Calu3 (cell line): ENCODE data around the gene ZP1. TPM values are rescaled to one million over a fixed set of nuclear protein-coding genes. Genes with fewer than 3 reads are reported as not detected.
"Not testable (repeated sequence)": the region's sequence is repeated elsewhere in the genome, so short reads cannot be mapped to it uniquely, and the experiment has no call there.

Source experiments
- BruUV-seq: library from RNA; stranded (reverse); fragments of 400-500 nt; replicated peaks from 2 replicates; lab custom pipeline; 2021; lab: Mats Ljungman, UMichigan
- CTCF ChIA-PET: fragments of 300-600 bp; sonication (Branson Sonifier 250); formaldehyde crosslinking; loops from one replicate; lab custom pipeline; 2022; ENCODE audit warnings: antibody characterized with exemption; lab: Charles Lee
- DNase-seq: peaks from one replicate; pipeline ENCODE4 v3.0.0; 2022
- H3K27ac Mint-ChIP-seq: one replicate; pipeline ENCODE4 v1.8.0; 2022; ENCODE audit warnings: mixed read lengths; ENCODE audit not compliant: unreplicated experiment
- H3K27me3 Mint-ChIP-seq: one replicate; pipeline ENCODE4 v1.8.0; 2022; ENCODE audit warnings: mixed read lengths; ENCODE audit not compliant: unreplicated experiment
- H3K36me3 Mint-ChIP-seq: one replicate; pipeline ENCODE4 v1.8.0; 2022; ENCODE audit warnings: mild to moderate bottlenecking, moderate library complexity, mixed read lengths; ENCODE audit not compliant: insufficient read depth, unreplicated experiment
- H3K4me1 Mint-ChIP-seq: one replicate; pipeline ENCODE4 v1.8.0; 2022; ENCODE audit warnings: mild to moderate bottlenecking, low read depth, mixed read lengths; ENCODE audit not compliant: unreplicated experiment
- H3K4me3 Mint-ChIP-seq: one replicate; pipeline ENCODE4 v1.8.0; 2022; ENCODE audit warnings: mild to moderate bottlenecking, low read depth, moderate library complexity, mixed read lengths; ENCODE audit not compliant: unreplicated experiment
- H3K9me3 Mint-ChIP-seq: one replicate; pipeline ENCODE4 v1.8.0; 2022; ENCODE audit warnings: low read depth, mixed read lengths; ENCODE audit not compliant: unreplicated experiment
- intact Hi-C: fragments of 100-400 bp; cut with micrococcal nuclease; formaldehyde crosslinking; loops from one replicate; pipeline ENCODE4 v1.10.0; 2022; ENCODE audit not compliant: unreplicated experiment
- total RNA-seq: library from RNA; stranded (reverse); gene quantifications from 2 replicates; pipeline ENCODE4 v1.2.3, GENCODE V29; 2022
- TF ChIP-seq, protein P1 (sequence below): fragments of 200-600 bp; IDR thresholded peaks from one replicate; pipeline ENCODE4 v1.8.0; 2022; ENCODE audit warnings: antibody characterized with exemption; ENCODE audit not compliant: unreplicated experiment

The ZP1 gene
- total RNA-seq, 1 experiment from 2014 or later, result not detected

GRCh38 chr11:60906132-60906972 lies 39.0 kb downstream of the ZP1 start, which contains the start of gene PRPF19:
Gene PRPF19 (minus strand): TSS chr11:60906585. CDS start chr11:60906382, 203 bp downstream.
- no peaks in the 10 kb centered on the region for H3K9me3 Mint-ChIP-seq
- peak within 1 kb of the TSS; percentile 41 for H3K27ac Mint-ChIP-seq
- TF ChIP-seq, protein P1, sequence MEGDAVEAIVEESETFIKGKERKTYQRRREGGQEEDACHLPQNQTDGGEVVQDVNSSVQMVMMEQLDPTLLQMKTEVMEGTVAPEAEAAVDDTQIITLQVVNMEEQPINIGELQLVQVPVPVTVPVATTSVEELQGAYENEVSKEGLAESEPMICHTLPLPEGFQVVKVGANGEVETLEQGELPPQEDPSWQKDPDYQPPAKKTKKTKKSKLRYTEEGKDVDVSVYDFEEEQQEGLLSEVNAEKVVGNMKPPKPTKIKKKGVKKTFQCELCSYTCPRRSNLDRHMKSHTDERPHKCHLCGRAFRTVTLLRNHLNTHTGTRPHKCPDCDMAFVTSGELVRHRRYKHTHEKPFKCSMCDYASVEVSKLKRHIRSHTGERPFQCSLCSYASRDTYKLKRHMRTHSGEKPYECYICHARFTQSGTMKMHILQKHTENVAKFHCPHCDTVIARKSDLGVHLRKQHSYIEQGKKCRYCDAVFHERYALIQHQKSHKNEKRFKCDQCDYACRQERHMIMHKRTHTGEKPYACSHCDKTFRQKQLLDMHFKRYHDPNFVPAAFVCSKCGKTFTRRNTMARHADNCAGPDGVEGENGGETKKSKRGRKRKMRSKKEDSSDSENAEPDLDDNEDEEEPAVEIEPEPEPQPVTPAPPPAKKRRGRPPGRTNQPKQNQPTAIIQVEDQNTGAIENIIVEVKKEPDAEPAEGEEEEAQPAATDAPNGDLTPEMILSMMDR, result no peak
- no TSS peak for BruUV-seq
- CTCF ChIA-PET, result interaction anchor here (0.6 to 1.5 kb wide), 4 partner anchors 7 to 1038 kb away, joined by 3 to 10 read pairs (median 4); partner anchors contain the start of gene TMEM109
- H3K4me1 Mint-ChIP-seq, result peaks cover 21% of the 10 kb centered on the region
- peaks cover 38% of the 10 kb centered on the region for H3K27me3 Mint-ChIP-seq
- H3K4me3 Mint-ChIP-seq, result peak within 1 kb of the TSS; percentile 98
- peak; percentile 97 for DNase-seq
- H3K36me3 Mint-ChIP-seq, result peaks cover 24% of the 10 kb centered on the region
- intact Hi-C loops, result no loop called here

DNA sequence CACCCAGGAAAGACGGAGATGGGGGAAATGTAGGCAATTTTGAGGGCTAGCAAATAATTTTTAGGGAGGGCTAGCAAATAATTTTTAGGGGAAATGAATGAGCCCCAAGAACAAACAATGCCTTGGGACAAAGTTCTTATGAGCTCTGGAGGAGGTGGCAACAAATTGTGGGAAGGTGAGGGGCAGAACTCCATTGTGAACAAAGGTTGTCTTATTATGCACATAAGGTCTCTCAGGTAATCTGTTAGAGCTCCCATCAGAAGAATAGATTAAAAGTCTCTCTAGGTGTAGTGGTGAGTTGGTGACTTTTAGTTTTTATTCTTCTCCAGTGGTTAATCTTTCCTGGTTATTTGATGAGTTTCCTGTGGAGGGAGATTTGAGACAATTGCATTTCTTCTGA lies 41.5 kb downstream of the ZP1 start:
- CTCF ChIA-PET, result no interaction called here
- no peak overlapping the region for H3K27ac Mint-ChIP-seq
- TF ChIP-seq, protein P1, result no peak
- peaks cover 28% of the 10 kb centered on the region for H3K36me3 Mint-ChIP-seq
- no peak overlapping the region for H3K4me3 Mint-ChIP-seq
- peaks cover 51% of the 10 kb centered on the region for H3K27me3 Mint-ChIP-seq
- DNase-seq, result no peak
- BruUV-seq, result no TSS peak
- H3K9me3 Mint-ChIP-seq, result no peaks in the 10 kb centered on the region
- peaks cover 18% of the 10 kb centered on the region for H3K4me1 Mint-ChIP-seq
- intact Hi-C loops, result no loop called here

- BruUV-seq, H3K27ac Mint-ChIP-seq, H3K9me3 Mint-ChIP-seq, H3K4me1 Mint-ChIP-seq, DNase-seq, CTCF ChIA-PET, H3K4me3 Mint-ChIP-seq, intact Hi-C loops: not testable (repeated sequence)
- peaks cover 51% of the 10 kb centered on the region for H3K27me3 Mint-ChIP-seq
- peaks cover 37% of the 10 kb centered on the region for H3K36me3 Mint-ChIP-seq
Measured at GRCh38 chr11:60909680-60910280, 42.4 kb downstream of the ZP1 start.

- CTCF ChIA-PET, result no interaction called here
- no peaks in the 10 kb centered on the region for H3K9me3 Mint-ChIP-seq
- H3K36me3 Mint-ChIP-seq, result peaks cover 37% of the 10 kb centered on the region
- no peak overlapping the region for H3K27ac Mint-ChIP-seq
- H3K27me3 Mint-ChIP-seq, result peaks cover 51% of the 10 kb centered on the region
- TF ChIP-seq, protein P1, result no peak
- BruUV-seq, result no TSS peak
- no peak for DNase-seq
- intact Hi-C loops, result no loop called here
- no peak overlapping the region for H3K4me3 Mint-ChIP-seq
- peaks cover 12% of the 10 kb centered on the region for H3K4me1 Mint-ChIP-seq
Measured at GRCh38 chr11:60910281-60910687, 42.9 kb downstream of the ZP1 start.
